Nephron progenitor cell (in vitro differentiated cells): ENCODE results near the gene NOA1.

Experiments used
- DNase-seq: peaks from one replicate; pipeline ENCODE4 v3.0.0; 2021
- H3K27ac Mint-ChIP-seq: 2 replicates; pipeline ENCODE4 v1.8.0; 2021; ENCODE audit warnings: mild to moderate bottlenecking, moderate library complexity, mixed read lengths
- H3K27me3 Mint-ChIP-seq: 2 replicates; pipeline ENCODE4 v1.8.0; 2021; ENCODE audit warnings: mild to moderate bottlenecking, low read depth, mixed read lengths; ENCODE audit not compliant: poor library complexity
- H3K36me3 Mint-ChIP-seq: 2 replicates; pipeline ENCODE4 v1.8.0; 2021; ENCODE audit warnings: low read depth, mixed read lengths
- H3K4me1 Mint-ChIP-seq: 2 replicates; pipeline ENCODE4 v1.8.0; 2021; ENCODE audit warnings: mixed read lengths
- H3K4me3 Mint-ChIP-seq: 2 replicates; pipeline ENCODE4 v1.8.0; 2021; ENCODE audit warnings: mild to moderate bottlenecking, moderate library complexity, mixed read lengths
- H3K9me3 Mint-ChIP-seq: 2 replicates; pipeline ENCODE4 v1.8.0; 2021; ENCODE audit warnings: mild to moderate bottlenecking, moderate library complexity, mixed read lengths
- TF ChIP-seq, protein P1 (sequence below): fragments of 200-600 bp; sonication (generic); IDR thresholded peaks from 2 replicates; pipeline ENCODE4 v1.5.0; 2021; ENCODE audit warnings: antibody characterized with exemption

The NOA1 gene

DNA sequence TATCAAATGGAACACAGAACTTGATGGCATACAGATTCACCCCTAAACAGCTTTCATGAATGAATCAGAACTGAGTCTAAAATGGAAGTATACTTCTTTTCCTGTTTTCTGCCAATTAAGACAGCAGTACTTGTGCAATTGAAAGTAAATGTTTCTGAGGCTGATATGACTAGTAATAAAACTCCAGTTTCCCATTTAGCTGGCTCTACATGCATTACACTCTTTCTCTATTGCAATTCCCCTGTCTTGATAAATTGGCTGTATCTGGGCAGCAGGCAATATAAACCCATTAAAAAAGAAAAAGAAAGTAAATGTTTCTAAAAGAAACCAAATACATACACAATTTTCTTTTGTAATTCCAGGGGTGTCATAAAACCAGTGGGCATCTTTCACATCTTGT is 4.6 kb downstream of the NOA1 start:
- peaks cover 2% of the 10 kb centered on the region for H3K27me3 Mint-ChIP-seq
- H3K27ac Mint-ChIP-seq, result no peak overlapping the region
- H3K4me1 Mint-ChIP-seq, result peaks cover 19% of the 10 kb centered on the region
- H3K9me3 Mint-ChIP-seq, result peaks cover 21% of the 10 kb centered on the region
- DNase-seq, result no peak
- no peak overlapping the region for H3K4me3 Mint-ChIP-seq
- TF ChIP-seq, protein P1, sequence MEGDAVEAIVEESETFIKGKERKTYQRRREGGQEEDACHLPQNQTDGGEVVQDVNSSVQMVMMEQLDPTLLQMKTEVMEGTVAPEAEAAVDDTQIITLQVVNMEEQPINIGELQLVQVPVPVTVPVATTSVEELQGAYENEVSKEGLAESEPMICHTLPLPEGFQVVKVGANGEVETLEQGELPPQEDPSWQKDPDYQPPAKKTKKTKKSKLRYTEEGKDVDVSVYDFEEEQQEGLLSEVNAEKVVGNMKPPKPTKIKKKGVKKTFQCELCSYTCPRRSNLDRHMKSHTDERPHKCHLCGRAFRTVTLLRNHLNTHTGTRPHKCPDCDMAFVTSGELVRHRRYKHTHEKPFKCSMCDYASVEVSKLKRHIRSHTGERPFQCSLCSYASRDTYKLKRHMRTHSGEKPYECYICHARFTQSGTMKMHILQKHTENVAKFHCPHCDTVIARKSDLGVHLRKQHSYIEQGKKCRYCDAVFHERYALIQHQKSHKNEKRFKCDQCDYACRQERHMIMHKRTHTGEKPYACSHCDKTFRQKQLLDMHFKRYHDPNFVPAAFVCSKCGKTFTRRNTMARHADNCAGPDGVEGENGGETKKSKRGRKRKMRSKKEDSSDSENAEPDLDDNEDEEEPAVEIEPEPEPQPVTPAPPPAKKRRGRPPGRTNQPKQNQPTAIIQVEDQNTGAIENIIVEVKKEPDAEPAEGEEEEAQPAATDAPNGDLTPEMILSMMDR, result no peak
- peaks cover 54% of the 10 kb centered on the region for H3K36me3 Mint-ChIP-seq

DNA sequence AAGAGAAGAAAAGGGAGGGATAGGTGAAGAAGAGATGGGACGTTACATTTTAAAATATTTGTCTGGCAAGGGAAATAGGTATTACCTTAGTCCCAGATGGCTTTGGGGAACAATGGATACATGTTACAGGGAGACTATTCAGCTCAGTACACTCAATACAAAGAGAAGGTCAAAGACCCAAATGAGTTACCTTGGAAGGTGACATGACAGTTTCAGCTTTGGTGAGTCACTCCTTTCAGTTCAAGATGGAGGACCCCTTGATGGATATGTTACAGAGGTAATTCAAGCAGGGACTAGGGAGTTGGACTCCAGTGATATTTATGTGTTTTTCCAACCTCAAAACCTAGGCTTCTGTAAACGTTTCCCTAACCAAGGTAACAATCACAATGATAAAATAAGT is 5.0 kb downstream of the NOA1 start:
- TF ChIP-seq, protein P1, result no peak
- H3K27me3 Mint-ChIP-seq, result no peaks in the 10 kb centered on the region
- no peak for DNase-seq
- no peak overlapping the region for H3K4me3 Mint-ChIP-seq
- H3K27ac Mint-ChIP-seq, result no peak overlapping the region
- H3K9me3 Mint-ChIP-seq, result peaks cover 21% of the 10 kb centered on the region
- H3K36me3 Mint-ChIP-seq, result peaks cover 57% of the 10 kb centered on the region
- H3K4me1 Mint-ChIP-seq, result peaks cover 19% of the 10 kb centered on the region

DNA sequence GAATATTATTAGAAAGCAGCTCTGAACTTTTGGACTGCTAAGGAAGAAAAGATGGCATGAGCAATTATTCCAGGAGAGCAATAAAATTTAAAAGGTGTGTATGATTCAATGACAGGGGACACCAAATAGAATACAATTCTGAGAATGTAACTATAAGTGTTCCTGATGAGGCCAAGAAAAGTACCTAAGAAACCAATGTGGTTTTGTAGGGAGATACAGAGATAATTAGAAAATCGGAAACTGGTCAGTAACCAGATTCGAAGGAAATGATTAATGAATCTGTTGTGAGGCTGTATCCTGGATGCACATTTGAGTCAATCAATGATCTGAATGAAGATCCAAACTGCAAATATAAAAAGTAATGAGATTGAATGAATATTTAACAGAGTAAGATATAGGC is 6.0 kb downstream of the NOA1 start:
- Mint-ChIP-seq H3K4me1 (peaks cover 16% of the 10 kb centered on the region), H3K9me3 (peaks cover 21% of the 10 kb centered on the region), H3K27ac (no peak overlapping the region), H3K27me3 (no peaks in the 10 kb centered on the region), H3K4me3 (no peak overlapping the region), H3K36me3 (peaks cover 66% of the 10 kb centered on the region)
- TF ChIP-seq, protein P1, result no peak
- DNase-seq, result no peak

DNA sequence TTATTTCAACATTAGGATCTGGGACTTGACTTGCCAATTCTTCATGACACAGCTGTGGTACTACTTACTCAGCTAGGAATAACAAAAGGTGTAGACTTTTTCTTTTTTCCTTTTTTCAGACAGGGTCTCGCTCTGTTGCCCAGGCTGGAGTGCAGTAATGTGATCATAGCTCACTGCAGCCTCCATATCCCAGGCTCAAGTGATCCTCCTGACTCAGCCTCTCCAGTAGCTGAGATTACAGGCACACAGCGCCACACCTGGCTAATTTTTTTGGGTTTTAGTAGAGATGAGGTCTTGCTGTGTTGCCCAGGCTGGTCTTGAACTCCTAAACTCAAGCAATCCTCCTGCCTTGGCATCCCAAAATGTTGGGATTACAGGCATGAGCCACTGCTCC is 16.3 kb downstream of the NOA1 start:
- TF ChIP-seq, protein P1, result no peak
- Mint-ChIP-seq H3K27ac (no peak overlapping the region), H3K36me3 (peaks cover 33% of the 10 kb centered on the region), H3K4me3 (no peak overlapping the region), H3K4me1 (peaks cover 17% of the 10 kb centered on the region), H3K9me3 (no peaks in the 10 kb centered on the region), H3K27me3 (no peaks in the 10 kb centered on the region)
- DNase-seq, result no peak

DNA sequence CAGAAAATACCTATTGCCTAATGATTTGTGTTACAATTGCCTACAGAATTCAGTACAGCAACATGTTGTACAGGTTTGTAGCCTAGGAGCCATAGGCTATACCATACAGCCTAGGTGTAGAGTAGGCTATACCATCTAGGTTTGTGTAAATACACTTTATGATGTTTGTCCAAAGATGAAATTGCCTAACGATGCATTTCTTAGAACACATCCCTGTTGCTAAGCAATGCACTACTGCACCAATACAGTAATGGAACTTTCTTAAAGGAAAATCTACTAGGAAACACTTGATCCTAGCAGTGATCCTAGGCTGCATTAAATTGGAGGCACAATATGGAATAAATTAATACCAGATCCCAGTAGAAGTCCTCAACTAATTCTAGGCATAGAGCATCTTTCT is 18.3 kb downstream of the NOA1 start:
- H3K4me3 Mint-ChIP-seq, result no peak overlapping the region
- H3K27me3 Mint-ChIP-seq, result no peaks in the 10 kb centered on the region
- DNase-seq, result no peak

DNA sequence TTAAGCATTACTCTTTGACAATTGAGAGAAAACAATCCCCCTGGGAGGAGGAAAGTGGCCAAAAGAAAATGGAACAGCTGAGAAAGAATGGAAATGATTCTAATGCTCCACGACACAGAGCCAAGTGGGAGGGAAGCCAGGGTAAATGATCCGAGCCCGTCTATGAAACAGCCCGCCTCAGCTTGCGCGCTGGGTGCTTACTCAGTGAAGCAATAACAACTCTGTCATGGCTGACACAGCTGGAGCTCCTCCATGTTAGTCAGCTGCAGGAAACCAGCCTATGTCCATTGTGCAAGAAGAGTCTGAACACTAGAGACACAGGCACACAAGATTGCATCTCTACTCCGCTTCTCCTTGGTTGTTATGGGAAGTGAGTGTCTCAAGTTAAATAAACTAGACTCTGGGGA is 19.3 kb downstream of the NOA1 start:
- Mint-ChIP-seq H3K9me3 (no peaks in the 10 kb centered on the region), H3K4me3 (peak overlapping the region; percentile 45), H3K36me3 (peaks cover 15% of the 10 kb centered on the region), H3K27ac (peak overlapping the region; percentile 87), H3K4me1 (peaks cover 17% of the 10 kb centered on the region), H3K27me3 (no peaks in the 10 kb centered on the region)
- TF ChIP-seq, protein P1, result no peak
- peak; percentile 42 for DNase-seq

More for the DNA sequence above, 18.3 kb downstream of the NOA1 start:
- TF ChIP-seq, protein P1, result no peak
- Mint-ChIP-seq H3K9me3 (no peaks in the 10 kb centered on the region), H3K4me1 (peaks cover 17% of the 10 kb centered on the region), H3K27ac (no peak overlapping the region), H3K36me3 (peaks cover 18% of the 10 kb centered on the region)
